ENCODE results near the gene RNF152.

RNF152 gene

GRCh38 chr18:61853855-61854254, 39.0 kb downstream of the RNF152 start:
- no peak overlapping the region for H3K4me2 ChIP-seq (ENCODE audit: low read length)
- H3K4me3 ChIP-seq (ENCODE audit: low read depth, low read length), result no peak overlapping the region
- H3K79me2 ChIP-seq, result peaks cover 19% of the 10 kb centered on the region
- H3K36me3 ChIP-seq (ENCODE audit: control insufficient read depth, insufficient read depth, low read length), result no peaks in the 10 kb centered on the region
- peaks cover 12% of the 10 kb centered on the region for H3K4me1 ChIP-seq
- H3K27me3 ChIP-seq (ENCODE audit: control insufficient read depth, insufficient read depth, low read length), result no peaks in the 10 kb centered on the region
- H3K9me3 ChIP-seq (ENCODE audit: control insufficient read depth, low read length), result no peaks in the 10 kb centered on the region
- no peak overlapping the region for H2AFZ ChIP-seq
- no peak overlapping the region for H3K27ac ChIP-seq
- TF ChIP-seq CTCF (IDR thresholded peaks at IDR 0.05), result no peak
- H3K9ac ChIP-seq, result no peak overlapping the region

DNA sequence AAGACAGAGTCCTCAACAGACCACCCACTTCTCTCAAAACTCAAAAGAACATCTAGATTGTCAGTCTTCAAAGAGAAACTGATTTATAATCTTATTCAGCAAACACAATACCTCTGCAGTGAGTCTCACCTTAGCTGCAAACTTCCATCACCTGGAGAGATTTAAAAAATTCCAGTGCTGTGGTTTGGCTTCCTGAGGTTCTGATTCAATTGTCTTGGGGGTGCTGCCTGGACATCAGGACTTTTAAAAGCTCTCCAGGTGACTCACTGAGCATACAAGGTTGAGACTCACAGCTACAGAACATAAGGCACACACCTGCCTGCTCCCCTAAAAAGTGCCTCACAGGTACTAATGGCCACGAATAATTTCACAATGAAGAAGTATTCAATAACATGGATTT, 40.3 kb downstream of the RNF152 start:
- no peak overlapping the region for H3K4me3 ChIP-seq (ENCODE audit: low read depth, low read length)
- peaks cover 15% of the 10 kb centered on the region for H3K79me2 ChIP-seq
- H3K9me3 ChIP-seq (ENCODE audit: control insufficient read depth, low read length), result no peaks in the 10 kb centered on the region
- no peak overlapping the region for H2AFZ ChIP-seq
- no peak overlapping the region for H3K4me2 ChIP-seq (ENCODE audit: low read length)
- no peaks in the 10 kb centered on the region for H3K36me3 ChIP-seq (ENCODE audit: control insufficient read depth, insufficient read depth, low read length)
- peaks cover 12% of the 10 kb centered on the region for H3K4me1 ChIP-seq
- no peak for TF ChIP-seq CTCF (IDR thresholded peaks at IDR 0.05)
- H3K27me3 ChIP-seq (ENCODE audit: control insufficient read depth, insufficient read depth, low read length), result no peaks in the 10 kb centered on the region
- no peak overlapping the region for H3K9ac ChIP-seq
- H3K27ac ChIP-seq, result no peak overlapping the region

DNA sequence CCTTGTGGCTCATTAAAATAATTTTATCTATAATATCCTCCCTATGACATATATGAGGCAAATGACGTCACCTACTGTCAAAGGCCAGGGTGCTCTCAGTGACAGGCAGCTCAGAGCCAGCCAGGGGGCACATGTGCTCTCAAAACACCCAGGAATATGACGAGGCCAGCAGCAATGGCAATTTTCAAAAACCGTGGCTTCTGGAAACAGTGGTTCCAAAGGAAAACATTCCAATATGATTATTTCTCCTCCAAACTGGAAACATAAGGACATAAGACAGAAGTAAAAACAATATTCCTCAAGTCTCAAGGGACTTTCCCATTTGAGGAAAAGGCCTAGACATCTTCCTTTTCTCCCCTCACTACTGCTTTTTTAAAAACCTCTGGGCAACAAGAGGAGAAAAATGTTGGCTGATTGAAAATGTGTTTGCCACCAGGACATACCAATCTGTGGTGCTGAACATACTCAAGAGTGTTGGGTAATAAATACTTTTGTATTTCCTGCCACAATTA, 40.8 kb downstream of the RNF152 start:
- no peak overlapping the region for H3K27ac ChIP-seq
- peaks cover 15% of the 10 kb centered on the region for H3K79me2 ChIP-seq
- TF ChIP-seq CTCF (IDR thresholded peaks at IDR 0.05), result no peak
- H3K9me3 ChIP-seq (ENCODE audit: control insufficient read depth, low read length), result no peaks in the 10 kb centered on the region
- H3K36me3 ChIP-seq (ENCODE audit: control insufficient read depth, insufficient read depth, low read length), result no peaks in the 10 kb centered on the region
- peaks cover 12% of the 10 kb centered on the region for H3K4me1 ChIP-seq
- no peak overlapping the region for H3K4me2 ChIP-seq (ENCODE audit: low read length)
- H2AFZ ChIP-seq, result no peak overlapping the region
- H3K9ac ChIP-seq, result no peak overlapping the region
- H3K4me3 ChIP-seq (ENCODE audit: low read depth, low read length), result no peak overlapping the region
- no peaks in the 10 kb centered on the region for H3K27me3 ChIP-seq (ENCODE audit: control insufficient read depth, insufficient read depth, low read length)

DNA sequence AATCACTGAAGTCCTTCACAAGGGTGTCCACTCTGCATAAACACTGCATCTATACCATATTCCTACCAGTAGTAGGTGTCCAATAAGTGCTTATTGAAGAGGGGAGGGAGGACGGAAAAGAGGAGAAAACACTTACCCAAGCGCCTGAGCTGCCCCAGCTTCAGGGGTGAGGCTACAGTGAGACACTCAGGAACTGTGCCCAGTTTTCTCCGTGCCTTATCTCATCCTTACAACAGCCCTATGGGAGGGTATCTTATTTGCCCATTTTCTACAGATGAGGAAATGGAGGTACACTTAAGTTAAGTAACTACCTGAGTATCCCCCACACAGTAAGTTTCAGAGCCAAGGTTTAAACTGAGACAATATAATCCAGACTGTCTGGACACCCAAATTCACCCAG, 41.5 kb downstream of the RNF152 start:
- H3K9me3 ChIP-seq (ENCODE audit: control insufficient read depth, low read length), result no peaks in the 10 kb centered on the region

More for the DNA sequence above, 41.5 kb downstream of the RNF152 start:
- H3K4me3 ChIP-seq (ENCODE audit: low read depth, low read length), result no peak overlapping the region
- H3K4me1 ChIP-seq, result peaks cover 12% of the 10 kb centered on the region
- H3K27ac ChIP-seq, result no peak overlapping the region
- H2AFZ ChIP-seq, result no peak overlapping the region
- TF ChIP-seq CTCF (IDR thresholded peaks at IDR 0.05), result no peak
- no peak overlapping the region for H3K4me2 ChIP-seq (ENCODE audit: low read length)
- peaks cover 11% of the 10 kb centered on the region for H3K79me2 ChIP-seq
- H3K9ac ChIP-seq, result no peak overlapping the region
- H3K27me3 ChIP-seq (ENCODE audit: control insufficient read depth, insufficient read depth, low read length), result no peaks in the 10 kb centered on the region
- no peaks in the 10 kb centered on the region for H3K36me3 ChIP-seq (ENCODE audit: control insufficient read depth, insufficient read depth, low read length)
